Stimulated activated naive CD8-positive, alpha-beta T cell treated with anti-CD3 and anti-CD28 coated beads, Interleukin-15, amount 100 ng/mL, for 72 hours (primary cell): Measurements from ENCODE around the gene FOXG1.
A peak's percentile ranks its signal among the peaks of the same experiment; 100 is the strongest.

Experiments used
- ATAC-seq: fragments of 150-1000 bp; cut with Tn5 transposase; 2 replicates; pipeline ENCODE4 v1.10.0; 2021; ENCODE audit warnings: mild to moderate bottlenecking, moderate library complexity
- DNase-seq, 2 donors: peaks; one replicate each; pipeline ENCODE4 v3.0.0; 2021 to 2022
- H3K27ac Mint-ChIP-seq, 2 donors: one replicate each; pipeline ENCODE4 v1.8.0; 2022; ENCODE audit warnings: mild to moderate bottlenecking in 2 of 2, mixed read lengths in 2 of 2, moderate library complexity in 2 of 2
- H3K27me3 Mint-ChIP-seq: one replicate; pipeline ENCODE4 v1.8.0; 2022; ENCODE audit warnings: mixed read lengths
- H3K4me1 Mint-ChIP-seq: one replicate; pipeline ENCODE4 v1.8.0; 2022; ENCODE audit warnings: mild to moderate bottlenecking, mixed read lengths
- H3K4me3 Mint-ChIP-seq, 2 donors: one replicate each; pipeline ENCODE4 v1.8.0; 2022; ENCODE audit warnings: mild to moderate bottlenecking in 2 of 2, mixed read lengths in 2 of 2, moderate library complexity in 1 of 2
- H3K9me3 Mint-ChIP-seq, 2 donors: one replicate each; pipeline ENCODE4 v1.8.0; 2022; ENCODE audit warnings: mixed read lengths in 2 of 2

The FOXG1 gene

DNA sequence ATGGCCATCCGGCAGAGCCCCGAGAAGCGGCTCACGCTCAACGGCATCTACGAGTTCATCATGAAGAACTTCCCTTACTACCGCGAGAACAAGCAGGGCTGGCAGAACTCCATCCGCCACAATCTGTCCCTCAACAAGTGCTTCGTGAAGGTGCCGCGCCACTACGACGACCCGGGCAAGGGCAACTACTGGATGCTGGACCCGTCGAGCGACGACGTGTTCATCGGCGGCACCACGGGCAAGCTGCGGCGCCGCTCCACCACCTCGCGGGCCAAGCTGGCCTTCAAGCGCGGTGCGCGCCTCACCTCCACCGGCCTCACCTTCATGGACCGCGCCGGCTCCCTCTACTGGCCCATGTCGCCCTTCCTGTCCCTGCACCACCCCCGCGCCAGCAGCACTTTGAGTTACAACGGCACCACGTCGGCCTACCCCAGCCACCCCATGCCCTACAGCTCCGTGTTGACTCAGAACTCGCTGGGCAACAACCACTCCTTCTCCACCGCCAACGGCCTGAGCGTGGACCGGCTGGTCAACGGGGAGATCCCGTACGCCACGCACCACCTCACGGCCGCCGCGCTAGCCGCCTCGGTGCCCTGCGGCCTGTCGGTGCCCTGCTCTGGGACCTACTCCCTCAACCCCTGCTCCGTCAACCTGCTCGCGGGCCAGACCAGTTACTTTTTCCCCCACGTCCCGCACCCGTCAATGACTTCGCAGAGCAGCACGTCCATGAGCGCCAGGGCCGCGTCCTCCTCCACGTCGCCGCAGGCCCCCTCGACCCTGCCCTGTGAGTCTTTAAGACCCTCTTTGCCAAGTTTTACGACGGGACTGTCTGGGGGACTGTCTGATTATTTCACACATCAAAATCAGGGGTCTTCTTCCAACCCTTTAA, 1.5 kb downstream of the FOXG1 start:
- Mint-ChIP-seq H3K4me3 (peak overlapping the region; percentile 29 to 59), H3K4me1 (peaks cover 23% of the 10 kb centered on the region), H3K27me3 (peaks cover 78% of the 10 kb centered on the region), H3K27ac (no peak overlapping the region), H3K9me3 (peaks cover 14 to 19% of the 10 kb centered on the region in 2 donors)
- DNase-seq (no peak), ATAC-seq (no peak)

DNA sequence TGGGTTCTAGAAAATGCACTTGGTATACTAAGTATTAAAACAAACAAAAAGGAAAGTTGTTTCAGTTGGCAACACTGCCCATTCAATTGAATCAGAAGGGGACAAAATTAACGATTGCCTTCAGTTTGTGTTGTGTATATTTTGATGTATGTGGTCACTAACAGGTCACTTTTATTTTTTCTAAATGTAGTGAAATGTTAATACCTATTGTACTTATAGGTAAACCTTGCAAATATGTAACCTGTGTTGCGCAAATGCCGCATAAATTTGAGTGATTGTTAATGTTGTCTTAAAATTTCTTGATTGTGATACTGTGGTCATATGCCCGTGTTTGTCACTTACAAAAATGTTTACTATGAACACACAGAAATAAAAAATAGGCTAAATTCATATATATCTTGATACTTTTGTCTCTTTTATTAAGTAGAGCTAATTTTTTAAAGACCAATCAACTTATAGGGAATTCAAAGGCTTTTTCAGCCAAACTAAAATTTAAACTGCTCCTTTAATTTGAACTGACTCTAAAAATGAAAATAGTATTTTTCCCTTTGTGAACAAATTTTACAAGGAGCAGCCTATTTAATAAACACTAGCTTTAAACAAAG, 2.8 kb downstream of the FOXG1 start:
- Mint-ChIP-seq H3K27me3 (peaks cover 82% of the 10 kb centered on the region), H3K4me1 (peaks cover 23% of the 10 kb centered on the region), H3K27ac (no peak overlapping the region), H3K9me3 (peaks cover 14 to 27% of the 10 kb centered on the region in 2 donors), H3K4me3 (no peak overlapping the region)
- ATAC-seq, result no peak
- DNase-seq, result no peak

GRCh38 chr14:28770061-28770460, 3.5 kb downstream of the FOXG1 start:
- H3K4me3 Mint-ChIP-seq, result no peak overlapping the region
- peaks cover 82% of the 10 kb centered on the region for H3K27me3 Mint-ChIP-seq
- no peak overlapping the region for H3K27ac Mint-ChIP-seq
- peaks cover 14 to 30% of the 10 kb centered on the region in 2 donors for H3K9me3 Mint-ChIP-seq
- no peak for ATAC-seq
- H3K4me1 Mint-ChIP-seq, result peaks cover 22% of the 10 kb centered on the region
- no peak for DNase-seq

DNA sequence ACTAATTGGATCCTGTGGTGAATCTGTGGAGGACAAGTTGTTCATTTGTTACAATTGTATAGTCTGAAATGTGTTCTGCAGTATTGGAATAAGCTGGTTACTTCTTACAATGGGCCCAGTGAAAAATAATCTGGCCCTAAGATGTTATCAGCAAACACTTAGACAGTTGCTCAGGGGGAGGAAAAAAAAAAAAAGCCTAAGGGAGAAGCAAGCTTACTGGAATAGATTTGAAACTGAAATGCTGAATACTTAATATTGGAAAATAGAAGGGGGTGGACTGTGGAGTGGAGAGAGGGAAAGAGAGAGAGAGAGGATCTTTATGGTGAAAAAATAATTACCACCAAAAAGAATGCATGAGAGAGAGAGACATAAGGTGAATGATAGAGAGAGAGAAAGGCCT, 4.0 kb downstream of the FOXG1 start:
- H3K27me3 Mint-ChIP-seq, result peaks cover 82% of the 10 kb centered on the region
- DNase-seq (no peak), ATAC-seq (no peak)
- H3K4me3 Mint-ChIP-seq, result no peak overlapping the region
- peaks cover 14 to 25% of the 10 kb centered on the region in 2 donors for H3K9me3 Mint-ChIP-seq
- H3K4me1 Mint-ChIP-seq, result peaks cover 16% of the 10 kb centered on the region
- no peak overlapping the region for H3K27ac Mint-ChIP-seq

DNA sequence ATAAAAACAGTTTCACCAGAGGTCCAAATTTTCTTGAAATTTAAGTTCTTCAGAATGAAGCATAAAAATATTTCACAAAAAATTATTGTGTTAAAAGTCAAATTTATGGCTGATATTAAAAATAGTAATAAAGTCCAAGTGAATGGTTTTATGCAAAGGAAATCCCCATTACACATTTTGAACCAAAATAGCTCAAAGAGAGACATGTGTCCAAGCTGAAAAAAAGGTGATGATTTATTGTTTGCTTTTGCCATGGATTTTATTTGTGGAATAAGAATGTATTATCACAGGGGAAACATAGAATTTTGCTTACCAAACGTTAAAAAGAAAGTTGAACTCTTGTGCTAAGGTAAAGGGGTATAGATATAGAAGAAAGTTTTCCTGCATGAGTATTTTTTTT, 4.6 kb downstream of the FOXG1 start:
- H3K4me1 Mint-ChIP-seq, result peaks cover 12% of the 10 kb centered on the region
- H3K27ac Mint-ChIP-seq, result no peak overlapping the region
- no peak for DNase-seq
- ATAC-seq, result no peak
- no peak overlapping the region for H3K4me3 Mint-ChIP-seq
- H3K27me3 Mint-ChIP-seq, result peaks cover 80% of the 10 kb centered on the region
- peaks cover 14 to 25% of the 10 kb centered on the region in 2 donors for H3K9me3 Mint-ChIP-seq

- H3K9me3 Mint-ChIP-seq, result peaks cover 14 to 25% of the 10 kb centered on the region in 2 donors
- ATAC-seq, result no peak
- H3K27me3 Mint-ChIP-seq, result peaks cover 70% of the 10 kb centered on the region
- no peak overlapping the region for H3K4me3 Mint-ChIP-seq
- H3K4me1 Mint-ChIP-seq, result peaks cover 9% of the 10 kb centered on the region
- no peak for DNase-seq
- H3K27ac Mint-ChIP-seq, result no peak overlapping the region
Measured at GRCh38 chr14:28772613-28773012, 6.0 kb downstream of the FOXG1 start.

DNA sequence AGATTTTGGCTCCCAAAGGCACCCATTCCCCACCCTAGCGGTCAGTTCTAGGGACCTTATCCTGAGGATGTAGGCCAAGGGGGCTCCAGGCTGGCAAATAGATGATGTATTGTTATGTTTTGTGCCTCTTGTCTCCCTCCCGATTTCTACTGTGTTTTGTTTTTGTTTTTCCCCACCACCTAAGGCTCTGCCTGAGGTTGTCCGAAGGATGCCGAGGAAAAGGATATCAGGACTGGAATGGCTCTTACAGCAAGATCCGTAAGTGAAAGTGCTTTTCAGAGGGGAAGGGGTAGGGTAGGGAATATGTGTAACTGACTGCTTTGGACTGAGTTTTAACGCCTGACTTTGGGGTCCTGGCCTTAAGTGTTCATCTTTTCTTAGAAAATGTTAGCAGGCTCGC, 6.6 kb downstream of the FOXG1 start:
- H3K9me3 Mint-ChIP-seq, result peaks cover 14 to 21% of the 10 kb centered on the region in 2 donors
- ATAC-seq (no peak), DNase-seq (no peak)
- H3K27ac Mint-ChIP-seq, result no peak overlapping the region
- H3K27me3 Mint-ChIP-seq, result peaks cover 70% of the 10 kb centered on the region
- no peak overlapping the region for H3K4me3 Mint-ChIP-seq
- peaks cover 5% of the 10 kb centered on the region for H3K4me1 Mint-ChIP-seq

- ATAC-seq, result no peak
- Mint-ChIP-seq H3K9me3 (peaks cover 8 to 14% of the 10 kb centered on the region in 2 donors), H3K27ac (no peak overlapping the region), H3K4me1 (no peaks in the 10 kb centered on the region), H3K4me3 (no peak overlapping the region), H3K27me3 (peaks cover 68% of the 10 kb centered on the region)
- DNase-seq, result no peak
Measured at GRCh38 chr14:28773861-28774691, 7.5 kb downstream of the FOXG1 start.

DNA sequence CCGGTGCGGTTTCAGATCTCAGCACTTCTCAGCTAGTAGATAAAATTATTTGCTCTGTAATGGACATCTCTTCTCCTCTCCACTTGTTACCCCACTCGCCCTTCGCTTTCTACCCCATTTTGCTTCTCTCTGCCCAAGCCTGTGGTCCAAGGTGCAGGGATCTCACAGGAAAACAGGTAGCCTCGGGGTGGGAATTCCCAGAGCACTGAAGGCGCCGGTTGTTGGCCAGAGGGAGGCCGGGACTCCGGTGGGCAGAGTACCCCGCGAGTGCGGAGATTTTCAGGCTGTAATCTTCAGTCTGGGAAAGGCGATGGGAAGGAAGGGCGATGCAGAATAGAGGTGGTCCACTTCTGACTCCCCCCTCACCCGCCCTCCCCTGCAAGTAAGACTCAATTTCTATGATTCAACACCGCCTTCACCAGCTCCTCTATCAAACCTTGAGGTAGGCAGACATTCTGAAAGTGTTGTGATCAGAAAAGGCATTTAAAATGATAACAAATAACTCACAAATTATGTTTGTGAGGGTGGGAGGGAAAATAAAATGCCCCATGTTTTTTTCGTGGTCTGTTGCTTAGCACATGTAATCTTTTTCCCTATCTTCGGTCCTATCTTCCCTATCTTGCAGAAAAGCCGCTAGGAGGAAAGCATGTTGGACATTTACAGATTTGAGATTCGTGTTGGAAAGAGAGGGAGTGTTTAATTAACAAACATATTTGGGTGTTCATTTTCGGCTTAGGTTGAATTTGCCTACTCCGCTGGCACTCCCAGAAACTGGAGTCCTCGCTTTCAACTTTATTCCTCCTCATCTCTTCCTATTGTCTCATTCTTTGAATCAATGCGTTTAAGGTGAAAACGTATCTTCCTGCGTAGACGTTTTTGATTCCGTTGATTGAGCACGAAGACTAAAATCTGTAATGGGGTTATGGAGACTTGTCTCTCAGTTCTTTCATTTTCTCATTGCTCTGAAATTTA, 8.5 kb downstream of the FOXG1 start:
- no peak overlapping the region for H3K27ac Mint-ChIP-seq
- ATAC-seq (no peak), DNase-seq (no peak)
- H3K9me3 Mint-ChIP-seq, result peaks cover 8 to 14% of the 10 kb centered on the region in 2 donors
- H3K4me1 Mint-ChIP-seq, result no peaks in the 10 kb centered on the region
- no peak overlapping the region for H3K4me3 Mint-ChIP-seq
- peaks cover 68% of the 10 kb centered on the region for H3K27me3 Mint-ChIP-seq

DNA sequence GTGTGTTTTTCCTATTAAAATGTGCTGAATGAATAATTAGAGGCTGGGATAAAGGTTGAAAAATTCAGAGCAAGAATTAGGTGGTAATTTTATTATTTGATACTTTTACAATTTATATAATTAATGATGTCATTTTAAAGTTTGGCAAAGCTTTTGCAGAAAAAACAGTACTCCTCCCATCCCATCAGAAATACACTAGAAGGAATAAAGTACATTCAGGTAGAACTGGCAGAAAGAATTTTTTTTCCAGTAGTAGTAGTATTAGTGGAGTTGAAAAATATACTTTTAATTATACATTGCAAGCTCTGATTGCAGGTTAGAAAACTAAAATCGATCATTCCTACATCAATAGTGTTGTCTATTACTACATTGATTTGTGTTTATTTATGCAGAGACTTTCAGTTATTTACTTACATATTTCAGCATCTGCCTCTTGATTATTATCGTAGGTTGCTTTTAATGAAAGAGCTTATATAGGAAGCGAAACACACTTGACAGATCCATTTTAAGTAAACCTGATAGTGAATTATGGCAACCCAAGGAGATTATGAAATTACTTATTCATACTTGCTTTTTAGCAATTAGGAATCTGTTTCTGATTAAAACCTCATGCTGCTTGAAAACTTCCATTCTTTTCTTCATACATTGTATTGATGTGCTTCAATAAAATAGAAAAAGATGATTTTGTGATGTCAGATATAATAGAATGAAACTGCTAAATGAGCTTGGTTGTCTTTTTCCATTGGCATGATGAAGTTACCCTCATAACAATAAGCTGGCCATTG, 10.1 kb downstream of the FOXG1 start:
- Mint-ChIP-seq H3K4me3 (no peak overlapping the region), H3K9me3 (peaks cover 15 to 21% of the 10 kb centered on the region in 2 donors), H3K4me1 (no peaks in the 10 kb centered on the region), H3K27ac (no peak overlapping the region), H3K27me3 (peaks cover 63% of the 10 kb centered on the region)
- DNase-seq (no peak), ATAC-seq (no peak)

- Mint-ChIP-seq H3K4me1 (no peaks in the 10 kb centered on the region), H3K9me3 (peaks cover 12 to 21% of the 10 kb centered on the region in 2 donors), H3K27ac (no peak overlapping the region), H3K4me3 (no peak overlapping the region), H3K27me3 (peaks cover 64% of the 10 kb centered on the region)
- ATAC-seq (no peak), DNase-seq (no peak)
Measured at GRCh38 chr14:28777471-28778137, 11.0 kb downstream of the FOXG1 start.

DNA sequence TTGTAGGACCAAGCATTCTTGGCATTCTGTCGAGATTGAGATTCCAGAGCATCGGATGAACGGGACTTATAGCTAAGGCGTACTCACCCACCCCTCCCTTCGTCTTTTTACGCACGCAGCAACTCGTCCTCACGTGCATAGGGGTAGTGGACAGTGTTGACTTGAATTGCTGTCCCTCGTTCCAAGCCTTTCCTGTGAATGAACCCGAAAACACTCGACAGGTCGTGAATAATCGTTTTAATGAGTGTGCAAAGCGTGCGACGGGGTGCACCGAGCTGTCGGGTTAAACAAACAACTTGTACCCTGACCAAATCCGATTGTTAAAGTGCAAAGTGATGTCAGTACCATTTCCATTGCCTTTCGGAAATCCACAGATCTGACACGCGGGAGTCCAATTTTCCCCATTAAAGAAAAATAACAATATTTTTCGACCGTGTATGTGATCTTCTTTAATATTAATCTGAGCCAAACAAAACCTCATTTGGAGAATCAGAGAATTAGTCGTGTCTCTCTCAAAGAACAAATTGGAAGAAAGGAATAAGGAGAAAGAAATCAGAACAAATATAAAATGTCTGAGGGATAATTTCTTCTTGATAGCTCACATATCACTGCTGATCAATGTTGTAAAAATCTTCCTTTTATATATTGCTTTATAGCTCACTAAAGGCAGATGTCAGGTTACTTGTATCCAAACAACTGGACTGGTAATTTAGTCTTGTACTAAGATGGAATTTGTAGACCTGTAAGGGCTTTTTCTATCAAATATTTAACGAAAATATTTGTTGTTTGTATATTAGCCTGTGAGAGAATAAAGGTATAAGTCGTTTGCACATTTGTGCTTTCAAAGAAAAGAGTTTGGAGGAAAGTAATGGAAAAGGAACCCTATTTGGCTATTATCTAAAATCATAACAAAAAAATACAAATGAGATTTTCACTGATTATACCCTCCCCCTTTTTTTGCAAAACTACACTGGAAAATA, 11.8 kb downstream of the FOXG1 start:
- DNase-seq (no peak), ATAC-seq (no peak)
- Mint-ChIP-seq H3K4me3 (no peak overlapping the region), H3K4me1 (no peaks in the 10 kb centered on the region), H3K9me3 (peaks cover 7 to 21% of the 10 kb centered on the region in 2 donors), H3K27me3 (peaks cover 60% of the 10 kb centered on the region), H3K27ac (no peak overlapping the region)

- no peak overlapping the region for H3K27ac Mint-ChIP-seq
- H3K9me3 Mint-ChIP-seq, result peaks cover 7 to 19% of the 10 kb centered on the region in 2 donors
- no peak for ATAC-seq
- H3K27me3 Mint-ChIP-seq, result peaks cover 60% of the 10 kb centered on the region
- DNase-seq, result no peak
- H3K4me3 Mint-ChIP-seq, result no peak overlapping the region
- peaks cover under 1% of the 10 kb centered on the region for H3K4me1 Mint-ChIP-seq
Measured at GRCh38 chr14:28779456-28779855, 12.9 kb downstream of the FOXG1 start.
